Fibroblast of lung (primary cell): ENCODE data around the gene CDC42EP5. TPM values are rescaled to one million over a fixed set of nuclear protein-coding genes. Genes with fewer than 3 reads are reported as not detected.

Source experiments
- DNase-seq, 2 donors: peaks; one replicate each; pipeline versions ENCODE4 v3.0.0 to v3.0.0-alpha.2; 2010; ENCODE audit warnings: low read depth in 2 of 2
- H2AFZ ChIP-seq: 2 replicates; pipeline ENCODE4 v1.5.1; 2012; ENCODE audit warnings: low read length, control low read depth, inconsistent platforms
- H3K27ac ChIP-seq: 2 replicates; pipeline ENCODE4 v1.5.1; 2011; ENCODE audit warnings: low read length, control low read depth; ENCODE audit not compliant: insufficient read depth
- H3K27me3 ChIP-seq: 2 replicates; pipeline ENCODE4 v1.5.1; 2011; ENCODE audit warnings: mild to moderate bottlenecking, low read length; ENCODE audit not compliant: control insufficient read depth, insufficient read depth
- H3K36me3 ChIP-seq: 2 replicates; pipeline ENCODE4 v1.5.1; 2011; ENCODE audit warnings: low read length; ENCODE audit not compliant: control insufficient read depth, insufficient read depth
- H3K4me1 ChIP-seq: 2 replicates; pipeline ENCODE4 v1.5.1; 2011; ENCODE audit warnings: low read length; ENCODE audit not compliant: control insufficient read depth, insufficient read depth; ENCODE audit errors: extremely low read depth
- H3K4me2 ChIP-seq: 2 replicates; pipeline ENCODE4 v1.5.1; 2011; ENCODE audit warnings: low read length, control low read depth; ENCODE audit not compliant: insufficient read depth; ENCODE audit errors: extremely low read depth
- H3K4me3 ChIP-seq, 4 experiments: fragments of 200-600 bp in 1 of 4; sonication (generic) in 1 of 4; replicated peaks in 1 of 4; 2 replicates each; pipeline ENCODE4 v1.5.1; 2011 to 2016; ENCODE audit warnings: low read length in 4 of 4, low read depth in 3 of 4, mild to moderate bottlenecking in 3 of 4, control low read depth in 2 of 4, inconsistent platforms in 1 of 4, mixed read lengths in 1 of 4; ENCODE audit not compliant: insufficient read depth in 1 of 4; ENCODE audit errors: control extremely low read depth in 1 of 4
- H3K79me2 ChIP-seq: 2 replicates; pipeline ENCODE4 v1.5.1; 2012; ENCODE audit warnings: mild to moderate bottlenecking, low read length, inconsistent platforms; ENCODE audit not compliant: control insufficient read depth, insufficient read depth
- H3K9ac ChIP-seq: 2 replicates; pipeline ENCODE4 v1.5.1; 2011; ENCODE audit warnings: mild to moderate bottlenecking, low read length, control low read depth; ENCODE audit not compliant: insufficient read depth
- H3K9me3 ChIP-seq: 2 replicates; pipeline ENCODE4 v1.5.1; 2012; ENCODE audit warnings: low read depth, low read length; ENCODE audit not compliant: control insufficient read depth, insufficient read depth
- H4K20me1 ChIP-seq: 2 replicates; pipeline ENCODE4 v1.5.1; 2011; ENCODE audit warnings: low read length; ENCODE audit not compliant: control insufficient read depth, insufficient read depth; ENCODE audit errors: extremely low read depth
- CTCF ChIP-seq, 2 donors: IDR thresholded peaks in 1 of 2; conservative IDR thresholded peaks in 1 of 2; 1 replicate in 1 of 2; 2 replicates in 1 of 2; pipeline ENCODE4 v1.5.1; 2011 to 2012; ENCODE audit warnings: low read length in 2 of 2, control low read depth in 1 of 2, inconsistent platforms in 1 of 2, low read depth in 1 of 2, mild to moderate bottlenecking in 1 of 2
- EZH2 ChIP-seq: IDR thresholded peaks from 2 replicates; pipeline ENCODE4 v1.5.1; 2012; ENCODE audit warnings: low read length, control low read depth, mild to moderate bottlenecking; ENCODE audit errors: missing control alignments
- polyA plus RNA-seq, 2 donors: library from polyadenylated mRNA; depleted of rRNA in 1 of 2; stranded (reverse) in 1 of 2; unstranded in 1 of 2; fragments of >200 nt; gene quantifications; 2 replicates each; pipeline ENCODE4 v1.2.1, GENCODE V29; 2011 to 2012; ENCODE audit warnings: missing spikeins in 1 of 2
- total RNA-seq: library from RNA; depleted of rRNA; stranded (reverse); fragments of >200 nt; gene quantifications from 2 replicates; pipeline ENCODE4 v1.2.1, GENCODE V29; 2014

CDC42EP5 gene
- total and polyA plus RNA-seq, 2 donors (not counting 1 experiment from before 2014, with no cell fraction given): 7.2 to 14.7 TPM

GRCh38 chr19:54459282-54460229 is 13.5 kb downstream of the CDC42EP5 start:
- Histone ChIP-seq H2AFZ (no peak overlapping the region), H4K20me1 (no peaks in the 10 kb centered on the region), H3K27me3 (no peaks in the 10 kb centered on the region), H3K9me3 (no peaks in the 10 kb centered on the region), H3K79me2 (peaks cover 43% of the 10 kb centered on the region), H3K4me3 (no peak overlapping the region), H3K36me3 (peaks cover 56% of the 10 kb centered on the region), H3K9ac (no peak overlapping the region), H3K4me1 (peaks cover 22% of the 10 kb centered on the region), H3K27ac (peak overlapping the region; percentile 28), H3K4me2 (peak overlapping the region; percentile 13)
- no peak for TF ChIP-seq EZH2
- no peak for TF ChIP-seq CTCF (conservative IDR thresholded peaks at IDR 0.05 in 1 of 2, IDR thresholded peaks at IDR 0.05 in 1 of 2; ENCODE audit: low read depth in 1 of 2, low read length in 2 of 2)
- DNase-seq: no peak

DNA sequence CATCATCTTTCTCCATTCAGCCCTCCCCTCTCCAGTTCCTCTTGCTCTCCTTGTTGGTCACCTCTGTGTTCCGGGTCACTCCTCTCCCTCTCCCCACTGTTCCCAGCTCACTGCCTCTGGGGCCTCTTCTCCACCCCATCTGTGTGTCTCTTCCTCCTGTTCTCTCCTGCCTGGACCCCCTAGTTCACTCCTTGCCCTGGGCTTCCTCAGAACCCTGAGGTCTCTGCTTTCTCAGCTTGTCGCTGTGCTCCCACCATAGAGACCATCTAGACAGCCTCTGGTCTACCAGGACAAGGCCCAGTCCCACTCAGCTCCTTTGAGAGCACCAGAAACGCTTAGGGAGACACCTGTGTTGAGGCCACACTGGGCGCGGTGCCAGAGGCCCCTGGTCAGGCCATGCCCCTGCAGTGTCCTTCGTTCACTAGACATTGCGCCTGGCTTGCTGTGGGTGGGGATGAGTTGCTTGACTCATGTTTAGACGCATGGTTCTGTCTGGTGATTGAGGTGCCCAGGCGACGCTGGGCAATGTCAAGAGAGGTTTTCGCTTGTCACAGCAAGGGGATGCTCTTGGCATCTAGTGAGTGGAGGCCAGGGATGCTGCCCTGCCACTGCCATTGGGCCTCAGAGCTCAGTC is 14.3 kb downstream of the CDC42EP5 start:
- DNase-seq: no peak
- Histone ChIP-seq H2AFZ (no peak overlapping the region), H4K20me1 (no peaks in the 10 kb centered on the region), H3K79me2 (peaks cover 49% of the 10 kb centered on the region), H3K4me2 (no peak overlapping the region), H3K4me3 (no peak overlapping the region), H3K27ac (no peak overlapping the region), H3K36me3 (peaks cover 63% of the 10 kb centered on the region), H3K9me3 (no peaks in the 10 kb centered on the region), H3K4me1 (peaks cover 20% of the 10 kb centered on the region), H3K27me3 (no peaks in the 10 kb centered on the region), H3K9ac (no peak overlapping the region)
- TF ChIP-seq CTCF (conservative IDR thresholded peaks at IDR 0.05 in 1 of 2, IDR thresholded peaks at IDR 0.05 in 1 of 2; ENCODE audit: low read depth in 1 of 2, low read length in 2 of 2): no peak
- no peak for TF ChIP-seq EZH2
